Measurements from ENCODE around the gene FAM83F. TPM values are rescaled to one million over a fixed set of nuclear protein-coding genes. Genes with fewer than 3 reads are reported as not detected.
A peak's percentile ranks its signal among the peaks of the same experiment; 100 is the strongest.

The FAM83F gene
- total and polyA plus RNA-seq, 3 donors from 2014 or later = 30.2 to 57.7 (median 41.1) TPM

DNA sequence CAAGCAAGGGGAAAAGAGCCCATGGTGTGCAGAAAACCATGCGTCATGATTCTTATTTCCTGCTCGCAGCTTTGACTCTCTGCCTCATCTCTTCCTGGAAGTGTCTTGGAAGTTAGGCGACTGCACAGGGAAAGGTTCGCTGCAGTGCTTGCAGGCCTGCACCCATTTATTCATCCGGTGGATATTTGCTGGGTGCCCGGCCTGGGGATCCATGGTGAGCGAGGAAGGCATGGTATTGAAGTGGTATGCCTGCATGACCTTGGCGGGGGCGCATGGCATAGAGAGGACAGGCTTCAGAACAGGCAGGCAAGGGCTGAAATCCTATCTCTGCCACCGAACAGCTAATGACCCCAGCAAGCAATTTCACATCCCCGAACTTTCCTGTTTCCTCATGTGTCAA, 40.6 kb downstream of the FAM83F start:
- Histone ChIP-seq H3K9me3 (no peaks in the 10 kb centered on the region), H3K36me3 (ENCODE audit: low read depth, missing control alignments) (no peaks in the 10 kb centered on the region), H3K4me1 (peaks cover 11% of the 10 kb centered on the region), H3K27ac (no peak overlapping the region), H3K27me3 (no peaks in the 10 kb centered on the region), H3K4me3 (no peak overlapping the region)
- WGBS, 2 donors = 87 to 93% methylated on average over 11 of the region's 11 CpGs
- DNase-seq = peak; percentile 11
- TF ChIP-seq, protein P1, sequence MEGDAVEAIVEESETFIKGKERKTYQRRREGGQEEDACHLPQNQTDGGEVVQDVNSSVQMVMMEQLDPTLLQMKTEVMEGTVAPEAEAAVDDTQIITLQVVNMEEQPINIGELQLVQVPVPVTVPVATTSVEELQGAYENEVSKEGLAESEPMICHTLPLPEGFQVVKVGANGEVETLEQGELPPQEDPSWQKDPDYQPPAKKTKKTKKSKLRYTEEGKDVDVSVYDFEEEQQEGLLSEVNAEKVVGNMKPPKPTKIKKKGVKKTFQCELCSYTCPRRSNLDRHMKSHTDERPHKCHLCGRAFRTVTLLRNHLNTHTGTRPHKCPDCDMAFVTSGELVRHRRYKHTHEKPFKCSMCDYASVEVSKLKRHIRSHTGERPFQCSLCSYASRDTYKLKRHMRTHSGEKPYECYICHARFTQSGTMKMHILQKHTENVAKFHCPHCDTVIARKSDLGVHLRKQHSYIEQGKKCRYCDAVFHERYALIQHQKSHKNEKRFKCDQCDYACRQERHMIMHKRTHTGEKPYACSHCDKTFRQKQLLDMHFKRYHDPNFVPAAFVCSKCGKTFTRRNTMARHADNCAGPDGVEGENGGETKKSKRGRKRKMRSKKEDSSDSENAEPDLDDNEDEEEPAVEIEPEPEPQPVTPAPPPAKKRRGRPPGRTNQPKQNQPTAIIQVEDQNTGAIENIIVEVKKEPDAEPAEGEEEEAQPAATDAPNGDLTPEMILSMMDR (IDR thresholded peaks at IDR 0.05) = no peak
- no peak for TF ChIP-seq POLR2A (IDR thresholded peaks at IDR 0.05)
- intact Hi-C loops (cut with DNase I; ENCODE audit: low total_unique reads) = no loop called here

DNA sequence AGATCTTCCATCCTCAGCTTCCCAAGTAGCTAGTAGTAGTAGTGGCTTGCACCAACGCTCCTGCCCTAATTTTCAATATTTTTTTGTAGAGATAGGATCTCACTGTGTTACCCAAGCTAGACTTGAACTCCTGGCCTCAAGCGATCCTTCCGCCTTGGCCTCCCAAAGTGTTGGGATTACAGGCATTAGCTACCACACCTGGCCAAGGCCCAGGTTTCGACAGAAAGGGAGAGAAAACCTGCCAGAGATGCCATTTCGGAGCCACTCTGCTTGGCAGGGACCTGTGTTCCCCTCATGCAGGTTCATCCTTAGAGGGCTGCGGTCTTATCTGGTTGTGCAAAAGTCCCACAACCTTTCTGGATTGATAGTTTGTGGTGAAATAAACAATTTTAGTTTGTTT, 41.4 kb downstream of the FAM83F start:
- intact Hi-C loops (cut with DNase I; ENCODE audit: low total_unique reads) = no loop called here
- 88% methylated on average over 6 of the region's 6 CpGs for WGBS, 2 donors

DNA sequence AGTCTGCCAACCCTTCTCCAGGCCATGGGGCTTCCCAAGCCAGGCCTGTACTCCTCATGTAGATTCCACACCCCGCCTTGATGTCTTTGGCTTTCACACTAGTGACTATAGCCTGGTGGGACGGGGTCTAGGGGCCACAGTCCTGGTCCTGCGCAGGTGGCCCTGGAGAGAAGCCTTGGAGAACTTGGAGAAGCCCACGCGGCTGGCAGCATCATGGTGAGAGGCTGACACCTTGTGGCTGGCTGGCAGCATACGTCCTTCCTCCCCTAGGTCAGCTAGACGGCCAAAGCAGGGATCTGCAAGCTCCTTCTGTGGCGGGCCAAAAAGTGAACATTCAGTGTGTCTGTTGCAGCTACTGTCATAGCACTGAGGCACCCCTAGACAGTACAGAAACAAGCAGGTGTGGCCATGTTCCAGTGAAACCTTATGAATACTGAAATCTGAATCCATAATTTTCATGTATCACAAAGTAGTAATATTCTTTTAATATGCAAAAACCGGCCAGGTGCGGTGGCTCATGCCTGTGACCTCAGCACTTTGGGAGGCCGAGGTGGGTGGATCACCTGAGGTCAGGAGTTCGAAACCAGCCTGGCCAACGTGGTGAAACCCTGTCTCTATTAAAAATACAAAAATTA, 42.0 kb downstream of the FAM83F start:
- Histone ChIP-seq H3K27me3 (no peaks in the 10 kb centered on the region), H3K4me1 (peaks cover 25% of the 10 kb centered on the region), H3K4me3 (no peak overlapping the region), H3K27ac (no peak overlapping the region), H3K9me3 (no peaks in the 10 kb centered on the region), H3K36me3 (ENCODE audit: low read depth, missing control alignments) (no peaks in the 10 kb centered on the region)
- 44 to 65% methylated on average over 9 to 13 of the region's 13 CpGs for WGBS, 2 donors
- TF ChIP-seq, protein P1 (IDR thresholded peaks at IDR 0.05) = peak; percentile 44 to 53 (median 48)
- no peak for TF ChIP-seq POLR2A (IDR thresholded peaks at IDR 0.05)
- DNase-seq = peak; percentile 75
- intact Hi-C loops (cut with DNase I; ENCODE audit: low total_unique reads) = no loop called here

More for the DNA sequence above, 41.4 kb downstream of the FAM83F start:
- Histone ChIP-seq H3K4me1 (peaks cover 19% of the 10 kb centered on the region), H3K36me3 (ENCODE audit: low read depth, missing control alignments) (no peaks in the 10 kb centered on the region), H3K4me3 (no peak overlapping the region), H3K9me3 (no peaks in the 10 kb centered on the region), H3K27me3 (no peaks in the 10 kb centered on the region), H3K27ac (no peak overlapping the region)
- no peak for TF ChIP-seq POLR2A (IDR thresholded peaks at IDR 0.05)
- TF ChIP-seq, protein P1 (IDR thresholded peaks at IDR 0.05) = no peak
- DNase-seq = peak; percentile 4

DNA sequence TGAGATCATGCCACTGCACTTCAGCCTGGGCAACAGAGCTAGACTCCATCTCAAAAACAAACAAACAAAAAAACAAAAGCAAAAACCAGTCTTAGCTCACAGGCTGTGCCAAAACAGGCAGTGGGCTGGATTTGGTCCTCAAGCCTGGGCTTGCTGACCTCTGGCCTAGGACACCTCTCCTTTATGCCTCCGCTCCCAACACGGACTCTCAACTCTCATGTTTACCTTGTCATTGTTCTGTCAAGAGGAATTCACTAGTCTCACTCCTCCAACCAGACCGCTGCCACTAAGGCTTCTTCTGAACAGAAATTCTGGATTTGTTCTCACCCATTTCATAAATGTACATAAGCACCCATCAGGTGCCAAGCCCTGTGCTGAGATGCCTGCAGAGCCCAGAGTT, 42.6 kb downstream of the FAM83F start:
- H3K36me3 ChIP-seq (ENCODE audit: low read depth, missing control alignments) = no peaks in the 10 kb centered on the region
- 76 to 89% methylated on average over 3 of the region's 3 CpGs for WGBS, 2 donors
- no peaks in the 10 kb centered on the region for H3K27me3 ChIP-seq
- TF ChIP-seq POLR2A (IDR thresholded peaks at IDR 0.05) = no peak
- TF ChIP-seq, protein P1 (IDR thresholded peaks at IDR 0.05) = no peak
- peak; percentile 10 for DNase-seq
- H3K4me3 ChIP-seq = no peak overlapping the region
- intact Hi-C loops (cut with DNase I; ENCODE audit: low total_unique reads) = no loop called here
- H3K9me3 ChIP-seq = no peaks in the 10 kb centered on the region
- H3K27ac ChIP-seq = no peak overlapping the region
- H3K4me1 ChIP-seq = peaks cover 31% of the 10 kb centered on the region
